ENCODE measurements around the gene TLE1.
"Not testable (repeated sequence)": the region's sequence is repeated elsewhere in the genome, so short reads cannot be mapped to it uniquely, and the experiment has no call there.

The TLE1 gene

GRCh38 chr9:81598811-81599210 lies 90.5 kb downstream of the TLE1 start:
- DNase-seq = no peak

- DNase-seq = no peak
These were observed 91.2 kb downstream of the TLE1 start for GRCh38 chr9:81598123-81598497.

- no peak for DNase-seq
These were observed 91.8 kb downstream of the TLE1 start for GRCh38 chr9:81597419-81598122.

GRCh38 chr9:81596679-81597418 lies 92.5 kb downstream of the TLE1 start:
- no peak for DNase-seq

GRCh38 chr9:81595887-81596543 lies 93.3 kb downstream of the TLE1 start:
- peak; percentile 90 for DNase-seq

- not testable (repeated sequence) for DNase-seq
These were observed 94.1 kb downstream of the TLE1 start for GRCh38 chr9:81595293-81595692.

GRCh38 chr9:81594415-81594814 lies 94.9 kb downstream of the TLE1 start:
- no peak for DNase-seq

- DNase-seq = no peak
These were observed 96.5 kb downstream of the TLE1 start for GRCh38 chr9:81592887-81593266.

GRCh38 chr9:81591791-81592190 lies 97.6 kb downstream of the TLE1 start:
- DNase-seq = no peak

GRCh38 chr9:81590688-81591087 lies 98.7 kb downstream of the TLE1 start:
- DNase-seq = no peak

GRCh38 chr9:81589819-81590218 lies 99.5 kb downstream of the TLE1 start:
- DNase-seq = no peak

- no peak for DNase-seq
These were observed 100.0 kb downstream of the TLE1 start for GRCh38 chr9:81589392-81589791.

- DNase-seq = peak; percentile 65
These were observed 101.0 kb downstream of the TLE1 start for GRCh38 chr9:81588148-81588871.

- DNase-seq = no peak
These were observed 102.6 kb downstream of the TLE1 start for GRCh38 chr9:81586786-81587185.

- DNase-seq = no peak
These were observed 104.1 kb downstream of the TLE1 start for GRCh38 chr9:81585191-81585763.

GRCh38 chr9:81584099-81584498 lies 105.2 kb downstream of the TLE1 start:
- DNase-seq = no peak

- no peak for DNase-seq
These were observed 107.4 kb downstream of the TLE1 start for GRCh38 chr9:81581986-81582385.

GRCh38 chr9:81579381-81579780 lies 110.0 kb downstream of the TLE1 start:
- DNase-seq = no peak

GRCh38 chr9:81578606-81579005 lies 110.7 kb downstream of the TLE1 start:
- no peak for DNase-seq

- no peak for DNase-seq
These were observed 113.4 kb downstream of the TLE1 start for GRCh38 chr9:81575956-81576355.

- DNase-seq = no peak
These were observed 114.9 kb downstream of the TLE1 start for GRCh38 chr9:81574405-81574804.

- no peak for DNase-seq
These were observed 115.7 kb downstream of the TLE1 start for GRCh38 chr9:81573415-81574321.
